Osteocyte (in vitro differentiated cells): Measurements from ENCODE around the gene APLF. TPM values are rescaled to one million over a fixed set of nuclear protein-coding genes. Genes with fewer than 3 reads are reported as not detected.
"Not testable (repeated sequence)": the region's sequence is repeated elsewhere in the genome, so short reads cannot be mapped to it uniquely, and the experiment has no call there.

Experiments used
- DNase-seq: peaks from one replicate; pipeline ENCODE4 v3.0.0; 2021; ENCODE audit warnings: mixed read lengths; ENCODE audit not compliant: unreplicated experiment; ENCODE audit errors: extremely low spot score
- H3K27ac Mint-ChIP-seq: one replicate; pipeline ENCODE4 v1.8.0; 2021; ENCODE audit warnings: mild to moderate bottlenecking, mixed read lengths; ENCODE audit not compliant: unreplicated experiment
- H3K27me3 Mint-ChIP-seq: one replicate; pipeline ENCODE4 v1.8.0; 2021; ENCODE audit warnings: mixed read lengths; ENCODE audit not compliant: unreplicated experiment
- H3K36me3 Mint-ChIP-seq: one replicate; pipeline ENCODE4 v1.8.0; 2021; ENCODE audit warnings: mixed read lengths; ENCODE audit not compliant: unreplicated experiment
- H3K4me1 Mint-ChIP-seq: one replicate; pipeline ENCODE4 v1.8.0; 2021; ENCODE audit warnings: mixed read lengths; ENCODE audit not compliant: unreplicated experiment
- H3K4me3 Mint-ChIP-seq: one replicate; pipeline ENCODE4 v1.8.0; 2021; ENCODE audit warnings: mild to moderate bottlenecking, moderate library complexity, mixed read lengths; ENCODE audit not compliant: unreplicated experiment
- H3K9me3 Mint-ChIP-seq: one replicate; pipeline ENCODE4 v1.8.0; 2021; ENCODE audit warnings: mixed read lengths; ENCODE audit not compliant: unreplicated experiment
- total RNA-seq: library from RNA; stranded (reverse); gene quantifications from 2 replicates; pipeline ENCODE4 v1.2.1, GENCODE V29; 2021
- TF ChIP-seq, protein P1 (sequence below): fragments of 200-600 bp; sonication (generic); IDR thresholded peaks from 2 replicates; pipeline ENCODE4 v1.5.0; 2021; ENCODE audit warnings: antibody characterized with exemption, mild to moderate bottlenecking, moderate library complexity

APLF gene
- total RNA-seq, 1 donor from 2014 or later: 6.4 TPM

DNA sequence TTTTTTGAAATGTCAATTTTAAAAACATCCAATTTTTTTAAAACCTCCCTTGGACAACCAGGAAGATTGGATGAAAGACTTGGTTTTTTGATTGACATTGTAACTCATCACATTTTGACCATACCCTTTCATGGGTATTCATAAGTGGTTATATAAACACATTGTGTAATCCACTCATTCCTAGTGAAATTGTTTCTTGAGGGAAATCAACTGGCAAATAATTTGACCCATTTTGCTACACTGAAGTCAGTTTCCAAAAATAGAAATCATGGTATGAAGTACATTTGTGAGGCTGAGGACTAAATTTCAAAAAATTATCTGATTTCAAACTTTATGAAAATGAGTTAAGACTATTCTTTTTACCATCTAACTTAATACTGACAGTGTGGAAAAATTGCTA is 31.8 kb upstream of the APLF start:
- TF ChIP-seq, protein P1, sequence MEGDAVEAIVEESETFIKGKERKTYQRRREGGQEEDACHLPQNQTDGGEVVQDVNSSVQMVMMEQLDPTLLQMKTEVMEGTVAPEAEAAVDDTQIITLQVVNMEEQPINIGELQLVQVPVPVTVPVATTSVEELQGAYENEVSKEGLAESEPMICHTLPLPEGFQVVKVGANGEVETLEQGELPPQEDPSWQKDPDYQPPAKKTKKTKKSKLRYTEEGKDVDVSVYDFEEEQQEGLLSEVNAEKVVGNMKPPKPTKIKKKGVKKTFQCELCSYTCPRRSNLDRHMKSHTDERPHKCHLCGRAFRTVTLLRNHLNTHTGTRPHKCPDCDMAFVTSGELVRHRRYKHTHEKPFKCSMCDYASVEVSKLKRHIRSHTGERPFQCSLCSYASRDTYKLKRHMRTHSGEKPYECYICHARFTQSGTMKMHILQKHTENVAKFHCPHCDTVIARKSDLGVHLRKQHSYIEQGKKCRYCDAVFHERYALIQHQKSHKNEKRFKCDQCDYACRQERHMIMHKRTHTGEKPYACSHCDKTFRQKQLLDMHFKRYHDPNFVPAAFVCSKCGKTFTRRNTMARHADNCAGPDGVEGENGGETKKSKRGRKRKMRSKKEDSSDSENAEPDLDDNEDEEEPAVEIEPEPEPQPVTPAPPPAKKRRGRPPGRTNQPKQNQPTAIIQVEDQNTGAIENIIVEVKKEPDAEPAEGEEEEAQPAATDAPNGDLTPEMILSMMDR: no peak
- peaks cover 8% of the 10 kb centered on the region for H3K27me3 Mint-ChIP-seq
- peaks cover 23% of the 10 kb centered on the region for H3K4me1 Mint-ChIP-seq
- no peaks in the 10 kb centered on the region for H3K36me3 Mint-ChIP-seq
- peak overlapping the region; percentile 85 for H3K27ac Mint-ChIP-seq
- no peak overlapping the region for H3K4me3 Mint-ChIP-seq
- no peak for DNase-seq
- no peaks in the 10 kb centered on the region for H3K9me3 Mint-ChIP-seq

- H3K27ac Mint-ChIP-seq: peak overlapping the region; percentile 85
- peaks cover 23% of the 10 kb centered on the region for H3K4me1 Mint-ChIP-seq
- H3K4me3 Mint-ChIP-seq: no peak overlapping the region
- no peaks in the 10 kb centered on the region for H3K9me3 Mint-ChIP-seq
- no peaks in the 10 kb centered on the region for H3K36me3 Mint-ChIP-seq
- TF ChIP-seq, protein P1: no peak
- no peak for DNase-seq
- peaks cover 8% of the 10 kb centered on the region for H3K27me3 Mint-ChIP-seq
Observed at GRCh38 chr2:68436270-68436669, 31.1 kb upstream of the APLF start.

GRCh38 chr2:68438455-68439303 is 28.7 kb upstream of the APLF start:
- DNase-seq: no peak
- TF ChIP-seq, protein P1: no peak
- H3K27me3 Mint-ChIP-seq: peaks cover 16% of the 10 kb centered on the region
- H3K4me3 Mint-ChIP-seq: no peak overlapping the region
- no peak overlapping the region for H3K27ac Mint-ChIP-seq
- H3K4me1 Mint-ChIP-seq: peaks cover 23% of the 10 kb centered on the region
- no peaks in the 10 kb centered on the region for H3K9me3 Mint-ChIP-seq
- no peaks in the 10 kb centered on the region for H3K36me3 Mint-ChIP-seq

GRCh38 chr2:68441179-68441993 is 26.0 kb upstream of the APLF start:
- H3K36me3 Mint-ChIP-seq: no peaks in the 10 kb centered on the region
- no peak overlapping the region for H3K4me3 Mint-ChIP-seq
- peaks cover 5% of the 10 kb centered on the region for H3K4me1 Mint-ChIP-seq
- no peaks in the 10 kb centered on the region for H3K9me3 Mint-ChIP-seq
- peaks cover 32% of the 10 kb centered on the region for H3K27me3 Mint-ChIP-seq
- H3K27ac Mint-ChIP-seq: no peak overlapping the region
- DNase-seq: peak; percentile 90
- TF ChIP-seq, protein P1: peak; percentile 96

GRCh38 chr2:68441994-68442322 is 25.4 kb upstream of the APLF start:
- H3K36me3 Mint-ChIP-seq: no peaks in the 10 kb centered on the region
- TF ChIP-seq, protein P1: peak; percentile 13
- no peak overlapping the region for H3K27ac Mint-ChIP-seq
- DNase-seq: no peak
- H3K27me3 Mint-ChIP-seq: peaks cover 32% of the 10 kb centered on the region
- H3K9me3 Mint-ChIP-seq: no peaks in the 10 kb centered on the region
- H3K4me1 Mint-ChIP-seq: no peaks in the 10 kb centered on the region
- H3K4me3 Mint-ChIP-seq: no peak overlapping the region

- peaks cover 24% of the 10 kb centered on the region for H3K27me3 Mint-ChIP-seq
- not testable (repeated sequence) for H3K36me3 Mint-ChIP-seq, H3K4me3 Mint-ChIP-seq, H3K4me1 Mint-ChIP-seq, H3K27ac Mint-ChIP-seq, H3K9me3 Mint-ChIP-seq, DNase-seq
Observed at GRCh38 chr2:68446425-68446824, 21.0 kb upstream of the APLF start.
